ENCODE data around the gene LRP1.

DNA sequence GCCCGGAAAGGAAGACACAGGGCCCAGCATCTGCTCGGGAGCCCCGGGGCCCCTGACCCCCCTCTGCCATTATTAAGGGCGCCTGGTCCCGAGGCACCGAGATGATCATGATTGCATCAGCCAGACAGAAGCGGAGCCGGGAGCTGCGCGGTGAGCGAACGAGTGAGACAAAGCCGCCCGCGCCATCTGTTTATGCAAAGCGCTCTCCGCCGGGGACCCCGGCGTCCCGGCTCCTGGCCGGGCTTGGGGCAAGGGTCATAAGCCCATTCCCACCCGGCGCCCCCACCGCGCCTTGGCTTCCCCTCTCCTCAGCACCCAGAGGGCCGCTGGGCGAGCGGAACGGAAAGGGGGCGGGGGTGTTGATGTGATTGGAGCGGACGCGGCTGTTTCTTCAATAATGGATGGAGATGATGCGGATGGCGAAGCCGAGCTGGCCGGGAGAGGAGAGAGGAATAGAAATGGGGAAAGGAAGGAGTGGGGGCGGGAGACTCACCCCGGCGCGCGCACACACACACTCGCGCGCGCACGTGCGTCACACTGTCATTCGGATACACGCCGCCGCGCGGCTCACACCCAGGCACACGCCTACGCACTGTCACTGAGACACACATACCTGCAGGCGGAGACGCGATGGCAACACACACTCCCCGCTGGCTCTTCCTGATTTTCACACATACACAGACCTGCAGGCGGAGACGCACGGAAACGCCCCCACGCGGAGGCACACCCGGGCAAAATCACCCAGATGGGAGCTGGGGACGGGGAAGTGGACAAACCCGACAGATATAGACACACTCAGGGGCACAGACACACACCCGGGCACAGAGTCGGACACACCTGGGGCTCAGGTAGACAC is 112.0 kb downstream of the LRP1 start:
- TF ChIP-seq, protein P1, sequence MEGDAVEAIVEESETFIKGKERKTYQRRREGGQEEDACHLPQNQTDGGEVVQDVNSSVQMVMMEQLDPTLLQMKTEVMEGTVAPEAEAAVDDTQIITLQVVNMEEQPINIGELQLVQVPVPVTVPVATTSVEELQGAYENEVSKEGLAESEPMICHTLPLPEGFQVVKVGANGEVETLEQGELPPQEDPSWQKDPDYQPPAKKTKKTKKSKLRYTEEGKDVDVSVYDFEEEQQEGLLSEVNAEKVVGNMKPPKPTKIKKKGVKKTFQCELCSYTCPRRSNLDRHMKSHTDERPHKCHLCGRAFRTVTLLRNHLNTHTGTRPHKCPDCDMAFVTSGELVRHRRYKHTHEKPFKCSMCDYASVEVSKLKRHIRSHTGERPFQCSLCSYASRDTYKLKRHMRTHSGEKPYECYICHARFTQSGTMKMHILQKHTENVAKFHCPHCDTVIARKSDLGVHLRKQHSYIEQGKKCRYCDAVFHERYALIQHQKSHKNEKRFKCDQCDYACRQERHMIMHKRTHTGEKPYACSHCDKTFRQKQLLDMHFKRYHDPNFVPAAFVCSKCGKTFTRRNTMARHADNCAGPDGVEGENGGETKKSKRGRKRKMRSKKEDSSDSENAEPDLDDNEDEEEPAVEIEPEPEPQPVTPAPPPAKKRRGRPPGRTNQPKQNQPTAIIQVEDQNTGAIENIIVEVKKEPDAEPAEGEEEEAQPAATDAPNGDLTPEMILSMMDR (IDR thresholded peaks at IDR 0.05), result no peak
- no peak for TF ChIP-seq EP300 (IDR thresholded peaks at IDR 0.05)
- TF ChIP-seq POLR2A (IDR thresholded peaks at IDR 0.05), result no peak
- TF ChIP-seq POLR2AphosphoS5 (IDR thresholded peaks at IDR 0.05), result no peak
